ENCODE data around the gene MOK.

MOK gene

GRCh38 chr14:102180248-102180998 lies 124.5 kb downstream of the MOK start:
- no peak for DNase-seq (ENCODE audit: low read depth in 2 of 2)
